SU-DHL-6 (cell line): ENCODE data around the gene CHRM2.

Experiments
- CTCF ChIP-seq: fragments of 200-600 bp; sonication (generic); IDR thresholded peaks from one replicate; pipeline ENCODE4 v1.5.1; 2017; ENCODE audit warnings: antibody characterized with exemption, mild to moderate bottlenecking, low read length, moderate library complexity; ENCODE audit not compliant: insufficient read depth, poor library complexity, severe bottlenecking
- EZH2phosphoT487 ChIP-seq: fragments of 200-600 bp; sonication (generic), shearing (Covaris generic); conservative IDR thresholded peaks from 2 replicates; pipeline ENCODE4 v1.6.1; 2018; ENCODE audit warnings: mild to moderate bottlenecking, antibody characterized with exemption, low read length, moderate library complexity, mixed read lengths

GRCh38 chr7:136958016-136958415 lies 89.6 kb downstream of the CHRM2 start:
- no peak for TF ChIP-seq CTCF
- TF ChIP-seq EZH2phosphoT487: no peak
